DMS153 treated with DMSO at 0.1 percent for 48 hours (cell line): Measurements from ENCODE around the gene TMA7B.
"Not testable (repeated sequence)": the region's sequence is repeated elsewhere in the genome, so short reads cannot be mapped to it uniquely, and the experiment has no call there.

ENCODE experiments used
- DNase-seq: peaks from one replicate; lab custom pipeline; 2025; ENCODE audit not compliant: unreplicated experiment; lab: John Stamatoyannopoulos, UW

Gene TMA7B

GRCh38 chr22:39951603-39952293, 8.4 kb upstream of the TMA7B start:
- not testable (repeated sequence) for DNase-seq

- DNase-seq: no peak
These were observed 7.8 kb upstream of the TMA7B start for GRCh38 chr22:39952347-39952746.

GRCh38 chr22:39953101-39953500, 7.1 kb upstream of the TMA7B start:
- DNase-seq: no peak

GRCh38 chr22:39954584-39955055, 5.6 kb upstream of the TMA7B start:
- DNase-seq: no peak

GRCh38 chr22:39955675-39956074, 4.5 kb upstream of the TMA7B start:
- no peak for DNase-seq

GRCh38 chr22:39956932-39957664, 3.1 kb upstream of the TMA7B start:
- DNase-seq: no peak

GRCh38 chr22:39958009-39958711, 2.0 kb upstream of the TMA7B start:
- no peak for DNase-seq

GRCh38 chr22:39958949-39959639, 1.1 kb upstream of the TMA7B start:
- no peak for DNase-seq

GRCh38 chr22:39960791-39961746, 872 bp downstream of the TMA7B start:
- no peak for DNase-seq

- no peak for DNase-seq
These were observed 1.9 kb downstream of the TMA7B start for GRCh38 chr22:39962071-39962470.

GRCh38 chr22:39965748-39966147, 5.6 kb downstream of the TMA7B start:
- no peak for DNase-seq

GRCh38 chr22:39966470-39966869, 6.3 kb downstream of the TMA7B start:
- no peak for DNase-seq

- DNase-seq: no peak
These were observed 7.1 kb downstream of the TMA7B start for GRCh38 chr22:39967103-39967829.

GRCh38 chr22:39967996-39968972, 8.1 kb downstream of the TMA7B start:
- no peak for DNase-seq

- no peak for DNase-seq
These were observed 10.5 kb downstream of the TMA7B start for GRCh38 chr22:39970742-39971141.

- no peak for DNase-seq
These were observed 12.4 kb downstream of the TMA7B start for GRCh38 chr22:39972641-39973040.

GRCh38 chr22:39973656-39974055, 13.5 kb downstream of the TMA7B start:
- no peak for DNase-seq

GRCh38 chr22:39974065-39974464, 13.9 kb downstream of the TMA7B start:
- no peak for DNase-seq
